Trophoblast cell (in vitro differentiated cells and primary cell): Measurements from ENCODE around the gene GPD1.
A peak's percentile ranks its signal among the peaks of the same experiment; 100 is the strongest.

Experiments used
- DNase-seq, 2 donors: peaks; one replicate each; pipeline ENCODE4 v3.0.0-alpha.2; 2016
- H2AFZ ChIP-seq: 2 replicates; pipeline ENCODE4 v1.6.1; 2013; ENCODE audit warnings: low read length, moderate library complexity, mild to moderate bottlenecking; ENCODE audit not compliant: insufficient read depth, poor library complexity
- H2AK5ac ChIP-seq: 2 replicates; pipeline ENCODE4 v1.6.1; 2013; ENCODE audit warnings: mild to moderate bottlenecking, low read length
- H2BK120ac ChIP-seq: 2 replicates; pipeline ENCODE4 v1.6.1; 2013; ENCODE audit warnings: low read length, mild to moderate bottlenecking, moderate library complexity; ENCODE audit not compliant: insufficient read depth, poor library complexity
- H2BK12ac ChIP-seq: 2 replicates; pipeline ENCODE4 v1.6.1; 2013; ENCODE audit warnings: mild to moderate bottlenecking, low read length, moderate library complexity
- H2BK5ac ChIP-seq: 2 replicates; pipeline ENCODE4 v1.6.1; 2013; ENCODE audit warnings: low read length, low read depth, moderate library complexity, mild to moderate bottlenecking; ENCODE audit not compliant: poor library complexity
- H3K14ac ChIP-seq: 2 replicates; pipeline ENCODE4 v1.6.1; 2013; ENCODE audit warnings: mild to moderate bottlenecking, low read length
- H3K18ac ChIP-seq: 2 replicates; pipeline ENCODE4 v1.6.1; 2013; ENCODE audit warnings: mild to moderate bottlenecking, low read length
- H3K23ac ChIP-seq: 2 replicates; pipeline ENCODE4 v1.6.1; 2013; ENCODE audit warnings: low read length
- H3K27ac ChIP-seq: 2 replicates; pipeline ENCODE4 v1.5.1; 2013; ENCODE audit warnings: low read depth, mild to moderate bottlenecking, inconsistent platforms, low read length, moderate library complexity
- H3K27me3 ChIP-seq: 2 replicates; pipeline ENCODE4 v1.6.1; 2013; ENCODE audit warnings: inconsistent platforms, mild to moderate bottlenecking, low read length, moderate library complexity; ENCODE audit not compliant: insufficient read depth
- H3K36me3 ChIP-seq, 2 experiments: 1 replicate in 1 of 2; 2 replicates in 1 of 2; pipeline ENCODE4 v1.6.1; 2013; ENCODE audit warnings: low read length in 2 of 2, mild to moderate bottlenecking in 2 of 2, moderate library complexity in 1 of 2; ENCODE audit not compliant: insufficient read depth in 2 of 2, control insufficient read depth in 1 of 2
- H3K4ac ChIP-seq: 2 replicates; pipeline ENCODE4 v1.6.1; 2013; ENCODE audit warnings: low read depth, mild to moderate bottlenecking, low read length, moderate library complexity
- H3K4me1 ChIP-seq, 2 experiments: 1 replicate in 1 of 2; 2 replicates in 1 of 2; pipeline ENCODE4 v1.6.1; 2013; ENCODE audit warnings: low read length in 2 of 2, mild to moderate bottlenecking in 2 of 2, moderate library complexity in 1 of 2; ENCODE audit not compliant: insufficient read depth in 2 of 2, control insufficient read depth in 1 of 2
- H3K4me2 ChIP-seq: 2 replicates; pipeline ENCODE4 v1.6.1; 2013; ENCODE audit warnings: inconsistent platforms, mild to moderate bottlenecking, low read length, moderate library complexity
- H3K4me3 ChIP-seq: 2 replicates; pipeline ENCODE4 v1.5.1; 2013; ENCODE audit warnings: mild to moderate bottlenecking, low read depth, low read length, inconsistent platforms
- H3K79me1 ChIP-seq: one replicate; pipeline ENCODE4 v1.6.1; 2013; ENCODE audit warnings: low read length
- H3K79me2 ChIP-seq: 2 replicates; pipeline ENCODE4 v1.6.1; 2013; ENCODE audit warnings: low read length, mild to moderate bottlenecking; ENCODE audit not compliant: control insufficient read depth, insufficient read depth, poor library complexity
- H3K9ac ChIP-seq: 2 replicates; pipeline ENCODE4 v1.6.1; 2013; ENCODE audit warnings: mild to moderate bottlenecking, low read length
- H3K9me3 ChIP-seq: 2 replicates; pipeline ENCODE4 v1.6.1; 2013; ENCODE audit warnings: low read depth, mild to moderate bottlenecking, control low read depth, inconsistent platforms, low read length; ENCODE audit not compliant: insufficient read depth
- H4K12ac ChIP-seq: 2 replicates; pipeline ENCODE4 v1.6.1; 2013; ENCODE audit warnings: low read depth, mild to moderate bottlenecking, low read length, moderate library complexity
- H4K8ac ChIP-seq: 2 replicates; pipeline ENCODE4 v1.6.1; 2013; ENCODE audit warnings: low read depth, mild to moderate bottlenecking, low read length, moderate library complexity
- H4K91ac ChIP-seq: one replicate; pipeline ENCODE4 v1.6.1; 2013; ENCODE audit warnings: low read depth, mild to moderate bottlenecking, low read length, moderate library complexity
- WGBS: extraction: QIAGEN DNeasy Blood & Tissue Kit; methylation state at CpG from one replicate; pipeline ENCODE4 v1.1.7; 2013; ENCODE audit warnings: missing lambda C conversion rate; ENCODE audit not compliant: insufficient read length, insufficient coverage; ENCODE audit errors: extremely low coverage; 5-methylcytosine and 5-hydroxymethylcytosine counted together

The GPD1 gene

GRCh38 chr12:50120953-50121352 lies 17.1 kb downstream of the GPD1 start:
- Histone ChIP-seq H4K91ac (no peak overlapping the region), H3K4me3 (no peak overlapping the region), H2BK12ac (no peak overlapping the region), H4K8ac (no peak overlapping the region), H3K4ac (no peak overlapping the region), H3K27me3 (no peaks in the 10 kb centered on the region), H2BK5ac (no peak overlapping the region), H4K12ac (no peak overlapping the region), H3K14ac (no peak overlapping the region), H2BK120ac (no peak overlapping the region), H3K4me2 (no peak overlapping the region), H3K23ac (no peak overlapping the region), H3K9ac (no peak overlapping the region), H3K79me2 (no peaks in the 10 kb centered on the region), H2AK5ac (no peak overlapping the region), H3K36me3 (peaks cover 4 to 9% of the 10 kb centered on the region in 2 experiments), H2AFZ (no peak overlapping the region), H3K4me1 (no peaks in the 10 kb centered on the region), H3K18ac (no peak overlapping the region), H3K9me3 (no peaks in the 10 kb centered on the region), H3K79me1 (no peaks in the 10 kb centered on the region), H3K27ac (no peak overlapping the region)
- no CpG with 5 or more reads among the region's 3 CpGs for WGBS
- DNase-seq, result no peak

GRCh38 chr12:50121641-50122040 lies 17.8 kb downstream of the GPD1 start:
- no peak overlapping the region for H3K18ac ChIP-seq
- no peak overlapping the region for H3K23ac ChIP-seq
- H2AK5ac ChIP-seq, result no peak overlapping the region
- DNase-seq, result no peak
- H2BK5ac ChIP-seq, result no peak overlapping the region
- no peaks in the 10 kb centered on the region for H3K4me1 ChIP-seq
- H3K36me3 ChIP-seq, result peaks cover 4 to 9% of the 10 kb centered on the region in 2 experiments
- H3K79me1 ChIP-seq, result no peaks in the 10 kb centered on the region
- H3K4me3 ChIP-seq, result no peak overlapping the region
- no peak overlapping the region for H3K4ac ChIP-seq
- H4K8ac ChIP-seq, result no peak overlapping the region
- no CpG with 5 or more reads among the region's 5 CpGs for WGBS
- no peaks in the 10 kb centered on the region for H3K9me3 ChIP-seq
- no peak overlapping the region for H3K27ac ChIP-seq
- no peak overlapping the region for H4K12ac ChIP-seq
- no peak overlapping the region for H2BK120ac ChIP-seq
- no peak overlapping the region for H2BK12ac ChIP-seq
- H3K14ac ChIP-seq, result no peak overlapping the region
- no peaks in the 10 kb centered on the region for H3K79me2 ChIP-seq
- H2AFZ ChIP-seq, result no peak overlapping the region
- peak overlapping the region; percentile 5 for H3K9ac ChIP-seq
- no peaks in the 10 kb centered on the region for H3K27me3 ChIP-seq
- no peak overlapping the region for H4K91ac ChIP-seq
- no peak overlapping the region for H3K4me2 ChIP-seq

- H3K4me1 ChIP-seq, result no peaks in the 10 kb centered on the region
- H4K8ac ChIP-seq, result no peak overlapping the region
- no peak overlapping the region for H3K27ac ChIP-seq
- DNase-seq, result no peak
- no peak overlapping the region for H2BK5ac ChIP-seq
- no peak overlapping the region for H2BK120ac ChIP-seq
- no peak overlapping the region for H2BK12ac ChIP-seq
- H3K79me2 ChIP-seq, result no peaks in the 10 kb centered on the region
- no peak overlapping the region for H3K4me3 ChIP-seq
- no peak overlapping the region for H4K91ac ChIP-seq
- no peak overlapping the region for H4K12ac ChIP-seq
- no peaks in the 10 kb centered on the region for H3K9me3 ChIP-seq
- H2AFZ ChIP-seq, result no peak overlapping the region
- no peak overlapping the region for H3K23ac ChIP-seq
- no peaks in the 10 kb centered on the region for H3K79me1 ChIP-seq
- peaks cover 4 to 16% of the 10 kb centered on the region in 2 experiments for H3K36me3 ChIP-seq
- no peak overlapping the region for H3K4me2 ChIP-seq
- no peak overlapping the region for H3K18ac ChIP-seq
- no CpG with 5 or more reads among the region's 2 CpGs for WGBS
- H3K9ac ChIP-seq, result no peak overlapping the region
- H3K27me3 ChIP-seq, result no peaks in the 10 kb centered on the region
- no peak overlapping the region for H2AK5ac ChIP-seq
- no peak overlapping the region for H3K14ac ChIP-seq
- H3K4ac ChIP-seq, result no peak overlapping the region
These were observed 19.4 kb downstream of the GPD1 start for GRCh38 chr12:50123203-50123602.

- H3K9me3 ChIP-seq, result no peaks in the 10 kb centered on the region
- no peaks in the 10 kb centered on the region for H3K79me1 ChIP-seq
- no peak overlapping the region for H3K27ac ChIP-seq
- no peak overlapping the region for H4K12ac ChIP-seq
- no peak overlapping the region for H3K4me3 ChIP-seq
- H3K79me2 ChIP-seq, result no peaks in the 10 kb centered on the region
- no peak overlapping the region for H3K9ac ChIP-seq
- H4K8ac ChIP-seq, result no peak overlapping the region
- H3K27me3 ChIP-seq, result no peaks in the 10 kb centered on the region
- H3K36me3 ChIP-seq, result peaks cover 13 to 32% of the 10 kb centered on the region in 2 experiments
- H3K4me1 ChIP-seq, result no peaks in the 10 kb centered on the region
- no peak overlapping the region for H2AK5ac ChIP-seq
- no peak overlapping the region for H3K4ac ChIP-seq
- no peak overlapping the region for H2BK12ac ChIP-seq
- H2AFZ ChIP-seq, result no peak overlapping the region
- no peak for DNase-seq
- H2BK120ac ChIP-seq, result no peak overlapping the region
- H3K18ac ChIP-seq, result no peak overlapping the region
- no peak overlapping the region for H2BK5ac ChIP-seq
- H3K23ac ChIP-seq, result no peak overlapping the region
- H3K4me2 ChIP-seq, result no peak overlapping the region
- no peak overlapping the region for H3K14ac ChIP-seq
- H4K91ac ChIP-seq, result no peak overlapping the region
- no CpG with 5 or more reads among the region's 2 CpGs for WGBS
These were observed 23.7 kb downstream of the GPD1 start for GRCh38 chr12:50127546-50127945.
